HepG2 (cell line): ENCODE data around the gene RAPGEF6. TPM values are rescaled to one million over a fixed set of nuclear protein-coding genes. Genes with fewer than 3 reads are reported as not detected.

Source experiments
- CREM ChIP-seq, 2 experiments: sonication (generic) in 1 of 2; formaldehyde crosslinking in 1 of 2; IDR thresholded peaks; 2 replicates each; pipeline versions ENCODE4 v1.4.0 to v1.6.1; 2016 to 2020; ENCODE audit warnings: antibody characterized with exemption in 1 of 2, mild to moderate bottlenecking in 1 of 2, missing genetic modification reagents in 1 of 2
- KDM2A ChIP-seq: sonication (generic); formaldehyde crosslinking; IDR thresholded peaks from 2 replicates; pipeline ENCODE4 v1.4.0; 2020; ENCODE audit warnings: low read depth, missing genetic modification reagents, borderline replicate concordance
- ONECUT2 ChIP-seq: sonication (generic); formaldehyde crosslinking; IDR thresholded peaks from 2 replicates; pipeline ENCODE4 v1.4.0; 2020; ENCODE audit warnings: missing genetic modification reagents
- PAWR ChIP-seq: sonication (generic); formaldehyde crosslinking; IDR thresholded peaks from 2 replicates; pipeline ENCODE4 v1.4.0; 2020; ENCODE audit warnings: missing genetic modification reagents, mild to moderate bottlenecking, borderline replicate concordance
- U2AF1 ChIP-seq: fragments of 200-400 bp; formaldehyde crosslinking; optimal IDR thresholded peaks from 2 replicates; pipeline ENCODE3; 2017; ENCODE audit warnings: mild to moderate bottlenecking, low read depth, low read length
- ZNF30 ChIP-seq: sonication (generic); formaldehyde crosslinking; IDR thresholded peaks from 2 replicates; pipeline ENCODE4 v1.5.0; 2020; ENCODE audit warnings: mild to moderate bottlenecking, missing genetic modification reagents
- ZNF724P ChIP-seq: sonication (generic); formaldehyde crosslinking; IDR thresholded peaks from 2 replicates; pipeline ENCODE4 v1.8.0; 2022; ENCODE audit warnings: missing genetic modification reagents, borderline replicate concordance
- ZNF749 ChIP-seq: sonication (generic); formaldehyde crosslinking; IDR thresholded peaks from 2 replicates; pipeline ENCODE4 v1.8.0; 2022; ENCODE audit warnings: mild to moderate bottlenecking, missing genetic modification reagents, moderate library complexity, borderline replicate concordance
- polyA plus RNA-seq, 8 experiments: library from polyadenylated mRNA; depleted of rRNA in 3 of 8; stranded (reverse) in 7 of 8; unstranded in 1 of 8; fragments of >200 nt; fragmentation: Illumina TruSeq in 4 of 8; extraction: Trizol in 4 of 8; gene quantifications; 2 replicates each; pipeline versions ENCODE4 v1.2.1 to v1.2.3, GENCODE V29; 2011 to 2016; ENCODE audit warnings: low read depth in 4 of 8, missing spikeins in 1 of 8, mixed read lengths in 1 of 8; ENCODE audit not compliant: insufficient read depth in 1 of 8
- total RNA-seq, 5 experiments: library from RNA; depleted of rRNA; stranded (reverse); fragments of >200 nt; fragmentation: Illumina TruSeq; extraction: Trizol; gene quantifications; 2 replicates each; pipeline ENCODE4 v1.2.3, GENCODE V29; 2016; ENCODE audit warnings: low read depth in 1 of 5
- TF ChIP-seq, protein P1 (sequence below): sonication (generic); formaldehyde crosslinking; IDR thresholded peaks from 2 replicates; pipeline ENCODE4 v1.5.0; 2020; ENCODE audit warnings: mild to moderate bottlenecking, missing genetic modification reagents, borderline replicate concordance
- TF ChIP-seq, protein P2 (sequence below): sonication (generic); formaldehyde crosslinking; IDR thresholded peaks from 2 replicates; pipeline ENCODE4 v1.5.0; 2020; ENCODE audit warnings: mild to moderate bottlenecking, missing genetic modification reagents
- TF ChIP-seq, protein P3 (sequence below): sonication (generic); formaldehyde crosslinking; IDR thresholded peaks from 2 replicates; pipeline ENCODE4 v1.8.0; 2022; ENCODE audit warnings: low read depth, missing genetic modification reagents
- TF ChIP-seq, protein P4 (sequence below): IDR thresholded peaks from 2 replicates; pipeline ENCODE4 v1.4.0; 2020; ENCODE audit warnings: mild to moderate bottlenecking, missing genetic modification reagents
- TF ChIP-seq, protein P5 (sequence below): sonication (generic); formaldehyde crosslinking; IDR thresholded peaks from 2 replicates; pipeline ENCODE4 v1.8.1; 2023; ENCODE audit warnings: mild to moderate bottlenecking, missing genetic modification reagents

The RAPGEF6 gene
- total and polyA plus RNA-seq, 2 of the 13 experiments (the other 11 are each of a cell fraction or from before 2014, with no cell fraction given) = 7.7 to 24.6 TPM

DNA sequence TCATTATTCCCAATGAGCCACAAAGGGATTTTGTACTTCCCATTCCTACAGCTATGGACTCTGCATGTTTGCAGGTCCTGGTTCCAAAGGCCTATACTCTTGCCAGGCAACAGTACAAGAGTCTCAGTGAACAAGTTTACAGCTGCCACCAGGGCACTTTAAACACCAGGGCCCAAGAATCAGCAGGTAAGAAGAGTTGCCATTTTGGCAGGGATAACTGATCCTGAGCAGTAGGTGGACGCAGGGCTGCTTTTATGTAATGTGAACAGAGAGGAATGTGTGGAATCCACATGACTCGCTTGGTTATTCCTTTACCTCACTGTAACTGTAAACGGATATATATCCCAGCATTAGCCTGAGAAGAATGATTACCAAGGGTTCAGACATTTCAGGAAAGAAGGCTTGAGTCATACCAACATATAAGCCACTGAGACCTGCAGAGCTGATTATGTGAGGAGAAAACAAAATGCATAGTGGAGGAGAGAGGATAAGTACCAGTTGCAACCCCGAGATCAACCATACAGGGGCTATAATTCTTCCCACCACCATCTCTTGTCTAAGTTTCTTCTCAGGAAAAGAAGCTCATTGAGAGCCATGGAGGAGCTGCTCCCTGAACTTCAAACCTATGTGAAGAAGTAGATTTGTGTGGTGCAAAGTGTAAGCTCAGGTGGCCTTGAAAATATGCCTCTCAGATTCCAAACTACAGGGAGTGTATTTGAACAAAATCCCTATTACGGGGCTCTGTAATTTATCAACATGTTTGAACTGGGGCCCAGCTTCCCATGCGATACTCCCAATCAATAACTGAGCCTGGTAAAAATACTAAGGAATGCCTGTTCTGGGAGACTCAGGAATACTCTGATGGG is 24.6 kb downstream of the RAPGEF6 start (continued):
- TF ChIP-seq, protein P1, sequence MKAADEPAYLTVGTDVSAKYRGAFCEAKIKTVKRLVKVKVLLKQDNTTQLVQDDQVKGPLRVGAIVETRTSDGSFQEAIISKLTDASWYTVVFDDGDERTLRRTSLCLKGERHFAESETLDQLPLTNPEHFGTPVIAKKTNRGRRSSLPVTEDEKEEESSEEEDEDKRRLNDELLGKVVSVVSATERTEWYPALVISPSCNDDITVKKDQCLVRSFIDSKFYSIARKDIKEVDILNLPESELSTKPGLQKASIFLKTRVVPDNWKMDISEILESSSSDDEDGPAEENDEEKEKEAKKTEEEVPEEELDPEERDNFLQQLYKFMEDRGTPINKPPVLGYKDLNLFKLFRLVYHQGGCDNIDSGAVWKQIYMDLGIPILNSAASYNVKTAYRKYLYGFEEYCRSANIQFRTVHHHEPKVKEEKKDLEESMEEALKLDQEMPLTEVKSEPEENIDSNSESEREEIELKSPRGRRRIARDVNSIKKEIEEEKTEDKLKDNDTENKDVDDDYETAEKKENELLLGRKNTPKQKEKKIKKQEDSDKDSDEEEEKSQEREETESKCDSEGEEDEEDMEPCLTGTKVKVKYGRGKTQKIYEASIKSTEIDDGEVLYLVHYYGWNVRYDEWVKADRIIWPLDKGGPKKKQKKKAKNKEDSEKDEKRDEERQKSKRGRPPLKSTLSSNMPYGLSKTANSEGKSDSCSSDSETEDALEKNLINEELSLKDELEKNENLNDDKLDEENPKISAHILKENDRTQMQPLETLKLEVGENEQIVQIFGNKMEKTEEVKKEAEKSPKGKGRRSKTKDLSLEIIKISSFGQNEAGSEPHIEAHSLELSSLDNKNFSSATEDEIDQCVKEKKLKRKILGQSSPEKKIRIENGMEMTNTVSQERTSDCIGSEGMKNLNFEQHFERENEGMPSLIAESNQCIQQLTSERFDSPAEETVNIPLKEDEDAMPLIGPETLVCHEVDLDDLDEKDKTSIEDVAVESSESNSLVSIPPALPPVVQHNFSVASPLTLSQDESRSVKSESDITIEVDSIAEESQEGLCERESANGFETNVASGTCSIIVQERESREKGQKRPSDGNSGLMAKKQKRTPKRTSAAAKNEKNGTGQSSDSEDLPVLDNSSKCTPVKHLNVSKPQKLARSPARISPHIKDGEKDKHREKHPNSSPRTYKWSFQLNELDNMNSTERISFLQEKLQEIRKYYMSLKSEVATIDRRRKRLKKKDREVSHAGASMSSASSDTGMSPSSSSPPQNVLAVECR (CRISPR knock-in tag) = peak; percentile 41; the same call in 1 of the 2 replicates
- TF ChIP-seq ZNF749 (CRISPR knock-in tag) = no peak
- TF ChIP-seq ZNF724P (CRISPR knock-in tag) = no peak
- TF ChIP-seq ONECUT2 = peak; percentile 96
- TF ChIP-seq, protein P2, sequence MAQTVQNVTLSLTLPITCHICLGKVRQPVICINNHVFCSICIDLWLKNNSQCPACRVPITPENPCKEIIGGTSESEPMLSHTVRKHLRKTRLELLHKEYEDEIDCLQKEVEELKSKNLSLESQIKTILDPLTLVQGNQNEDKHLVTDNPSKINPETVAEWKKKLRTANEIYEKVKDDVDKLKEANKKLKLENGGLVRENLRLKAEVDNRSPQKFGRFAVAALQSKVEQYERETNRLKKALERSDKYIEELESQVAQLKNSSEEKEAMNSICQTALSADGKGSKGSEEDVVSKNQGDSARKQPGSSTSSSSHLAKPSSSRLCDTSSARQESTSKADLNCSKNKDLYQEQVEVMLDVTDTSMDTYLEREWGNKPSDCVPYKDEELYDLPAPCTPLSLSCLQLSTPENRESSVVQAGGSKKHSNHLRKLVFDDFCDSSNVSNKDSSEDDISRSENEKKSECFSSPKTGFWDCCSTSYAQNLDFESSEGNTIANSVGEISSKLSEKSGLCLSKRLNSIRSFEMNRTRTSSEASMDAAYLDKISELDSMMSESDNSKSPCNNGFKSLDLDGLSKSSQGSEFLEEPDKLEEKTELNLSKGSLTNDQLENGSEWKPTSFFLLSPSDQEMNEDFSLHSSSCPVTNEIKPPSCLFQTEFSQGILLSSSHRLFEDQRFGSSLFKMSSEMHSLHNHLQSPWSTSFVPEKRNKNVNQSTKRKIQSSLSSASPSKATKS (CRISPR knock-in tag) = no peak
- no peak for TF ChIP-seq U2AF1
- no peak for TF ChIP-seq KDM2A (CRISPR knock-in tag)
- TF ChIP-seq, protein P3, sequence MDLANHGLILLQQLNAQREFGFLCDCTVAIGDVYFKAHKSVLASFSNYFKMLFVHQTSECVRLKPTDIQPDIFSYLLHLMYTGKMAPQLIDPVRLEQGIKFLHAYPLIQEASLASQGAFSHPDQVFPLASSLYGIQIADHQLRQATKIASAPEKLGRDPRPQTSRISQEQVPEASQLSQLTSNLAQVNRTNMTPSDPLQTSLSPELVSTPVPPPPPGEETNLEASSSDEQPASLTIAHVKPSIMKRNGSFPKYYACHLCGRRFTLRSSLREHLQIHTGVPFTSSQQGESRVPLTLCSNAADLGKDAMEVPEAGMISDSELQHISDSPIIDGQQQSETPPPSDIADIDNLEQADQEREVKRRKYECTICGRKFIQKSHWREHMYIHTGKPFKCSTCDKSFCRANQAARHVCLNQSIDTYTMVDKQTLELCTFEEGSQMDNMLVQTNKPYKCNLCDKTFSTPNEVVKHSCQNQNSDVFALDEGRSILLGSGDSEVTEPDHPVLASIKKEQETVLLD (CRISPR knock-in tag) = no peak
- no peak for TF ChIP-seq PAWR (CRISPR knock-in tag)
- no peak for TF ChIP-seq ZNF30 (CRISPR knock-in tag)
- TF ChIP-seq, protein P4, sequence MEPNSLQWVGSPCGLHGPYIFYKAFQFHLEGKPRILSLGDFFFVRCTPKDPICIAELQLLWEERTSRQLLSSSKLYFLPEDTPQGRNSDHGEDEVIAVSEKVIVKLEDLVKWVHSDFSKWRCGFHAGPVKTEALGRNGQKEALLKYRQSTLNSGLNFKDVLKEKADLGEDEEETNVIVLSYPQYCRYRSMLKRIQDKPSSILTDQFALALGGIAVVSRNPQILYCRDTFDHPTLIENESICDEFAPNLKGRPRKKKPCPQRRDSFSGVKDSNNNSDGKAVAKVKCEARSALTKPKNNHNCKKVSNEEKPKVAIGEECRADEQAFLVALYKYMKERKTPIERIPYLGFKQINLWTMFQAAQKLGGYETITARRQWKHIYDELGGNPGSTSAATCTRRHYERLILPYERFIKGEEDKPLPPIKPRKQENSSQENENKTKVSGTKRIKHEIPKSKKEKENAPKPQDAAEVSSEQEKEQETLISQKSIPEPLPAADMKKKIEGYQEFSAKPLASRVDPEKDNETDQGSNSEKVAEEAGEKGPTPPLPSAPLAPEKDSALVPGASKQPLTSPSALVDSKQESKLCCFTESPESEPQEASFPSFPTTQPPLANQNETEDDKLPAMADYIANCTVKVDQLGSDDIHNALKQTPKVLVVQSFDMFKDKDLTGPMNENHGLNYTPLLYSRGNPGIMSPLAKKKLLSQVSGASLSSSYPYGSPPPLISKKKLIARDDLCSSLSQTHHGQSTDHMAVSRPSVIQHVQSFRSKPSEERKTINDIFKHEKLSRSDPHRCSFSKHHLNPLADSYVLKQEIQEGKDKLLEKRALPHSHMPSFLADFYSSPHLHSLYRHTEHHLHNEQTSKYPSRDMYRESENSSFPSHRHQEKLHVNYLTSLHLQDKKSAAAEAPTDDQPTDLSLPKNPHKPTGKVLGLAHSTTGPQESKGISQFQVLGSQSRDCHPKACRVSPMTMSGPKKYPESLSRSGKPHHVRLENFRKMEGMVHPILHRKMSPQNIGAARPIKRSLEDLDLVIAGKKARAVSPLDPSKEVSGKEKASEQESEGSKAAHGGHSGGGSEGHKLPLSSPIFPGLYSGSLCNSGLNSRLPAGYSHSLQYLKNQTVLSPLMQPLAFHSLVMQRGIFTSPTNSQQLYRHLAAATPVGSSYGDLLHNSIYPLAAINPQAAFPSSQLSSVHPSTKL = peak; percentile 82
- TF ChIP-seq CREM (IDR thresholded peaks at IDR 0.05) = peak; percentile 70; the same call in 1 of the 2 replicates
- TF ChIP-seq CREM (CRISPR knock-in tag; IDR thresholded peaks at IDR 0.05) = no peak
- TF ChIP-seq, protein P5, sequence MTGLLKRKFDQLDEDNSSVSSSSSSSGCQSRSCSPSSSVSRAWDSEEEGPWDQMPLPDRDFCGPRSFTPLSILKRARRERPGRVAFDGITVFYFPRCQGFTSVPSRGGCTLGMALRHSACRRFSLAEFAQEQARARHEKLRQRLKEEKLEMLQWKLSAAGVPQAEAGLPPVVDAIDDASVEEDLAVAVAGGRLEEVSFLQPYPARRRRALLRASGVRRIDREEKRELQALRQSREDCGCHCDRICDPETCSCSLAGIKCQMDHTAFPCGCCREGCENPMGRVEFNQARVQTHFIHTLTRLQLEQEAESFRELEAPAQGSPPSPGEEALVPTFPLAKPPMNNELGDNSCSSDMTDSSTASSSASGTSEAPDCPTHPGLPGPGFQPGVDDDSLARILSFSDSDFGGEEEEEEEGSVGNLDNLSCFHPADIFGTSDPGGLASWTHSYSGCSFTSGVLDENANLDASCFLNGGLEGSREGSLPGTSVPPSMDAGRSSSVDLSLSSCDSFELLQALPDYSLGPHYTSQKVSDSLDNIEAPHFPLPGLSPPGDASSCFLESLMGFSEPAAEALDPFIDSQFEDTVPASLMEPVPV (CRISPR knock-in tag) = no peak
